LoVo (cell line): Measurements from ENCODE around the gene TMEM219.
"Not testable (repeated sequence)": the region's sequence is repeated elsewhere in the genome, so short reads cannot be mapped to it uniquely, and the experiment has no call there.

Source experiments
- DNase-seq: peaks from one replicate; pipeline ENCODE4 v3.0.0-alpha.2; 2016; ENCODE audit warnings: low spot score

TMEM219 gene, protein sequence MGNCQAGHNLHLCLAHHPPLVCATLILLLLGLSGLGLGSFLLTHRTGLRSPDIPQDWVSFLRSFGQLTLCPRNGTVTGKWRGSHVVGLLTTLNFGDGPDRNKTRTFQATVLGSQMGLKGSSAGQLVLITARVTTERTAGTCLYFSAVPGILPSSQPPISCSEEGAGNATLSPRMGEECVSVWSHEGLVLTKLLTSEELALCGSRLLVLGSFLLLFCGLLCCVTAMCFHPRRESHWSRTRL

DNA sequence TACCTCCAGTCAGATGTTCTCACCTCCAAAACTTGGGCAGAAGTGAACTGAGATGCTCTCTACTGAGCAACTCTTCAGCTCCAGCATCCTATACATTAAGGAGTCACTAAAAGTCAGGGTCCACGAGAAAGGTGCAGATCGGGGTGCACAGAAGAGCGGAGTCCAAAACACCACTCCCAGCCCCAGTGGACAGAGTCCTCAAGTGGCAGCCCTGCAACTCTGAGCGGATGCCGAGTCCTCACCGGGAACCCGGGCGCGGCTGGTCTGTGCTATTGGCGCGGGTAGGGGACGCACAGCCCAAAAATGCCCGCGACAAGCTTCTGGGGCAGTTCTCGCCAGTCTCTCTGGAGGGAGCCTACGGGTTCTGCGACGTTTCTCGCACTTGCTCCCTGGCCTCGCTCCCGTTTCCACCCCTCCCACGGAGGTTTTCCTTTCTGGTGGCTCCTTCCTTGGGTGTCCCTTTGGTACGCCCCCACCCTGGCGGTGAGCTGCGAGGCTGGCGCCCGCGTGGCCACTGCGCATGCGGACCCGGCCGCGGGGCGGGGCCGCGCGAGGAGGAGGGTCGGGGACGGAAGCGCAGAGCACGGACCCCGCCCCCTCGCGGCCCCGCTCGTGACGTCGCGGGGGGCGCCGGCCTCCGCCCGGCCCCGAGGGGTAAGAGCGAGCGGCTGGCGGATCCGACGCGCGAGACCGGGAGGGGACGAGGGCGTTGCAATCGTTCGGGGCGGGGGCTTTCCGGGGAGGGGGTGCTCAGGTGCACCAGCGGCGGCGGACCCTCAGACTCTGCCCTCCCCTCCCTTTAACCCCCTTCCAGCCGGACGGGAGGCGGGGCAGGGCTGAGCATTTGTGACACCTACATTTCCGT, at the start of gene TMEM219:
TSS of gene TMEM219 (plus strand) at position 601 of the 865 bp plus-strand sequence. CDS start 1,065 bp downstream, outside the sequence.
- DNase-seq, result peak; percentile 92

DNA sequence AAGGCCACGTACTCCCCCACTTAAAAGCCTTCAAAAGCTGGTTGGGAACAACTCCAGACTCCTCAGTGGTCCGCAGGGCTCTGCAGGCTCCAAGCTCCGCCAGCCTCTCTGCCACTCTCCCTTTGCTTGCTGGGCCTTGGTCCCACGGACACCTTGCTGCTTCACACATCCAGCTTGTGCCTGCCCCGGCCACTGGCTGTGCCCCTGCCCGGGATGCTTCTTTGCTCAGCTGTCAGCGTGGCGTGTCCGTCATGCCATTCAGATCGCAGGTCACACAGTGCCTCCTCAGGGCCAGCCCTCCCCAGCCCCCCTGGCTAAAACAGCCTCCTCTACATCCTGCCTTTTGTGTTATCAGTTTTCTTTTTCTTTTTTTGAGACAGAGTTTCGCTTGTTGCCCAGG, 49.8 kb upstream of the TMEM219 start:
- DNase-seq, result no peak

DNA sequence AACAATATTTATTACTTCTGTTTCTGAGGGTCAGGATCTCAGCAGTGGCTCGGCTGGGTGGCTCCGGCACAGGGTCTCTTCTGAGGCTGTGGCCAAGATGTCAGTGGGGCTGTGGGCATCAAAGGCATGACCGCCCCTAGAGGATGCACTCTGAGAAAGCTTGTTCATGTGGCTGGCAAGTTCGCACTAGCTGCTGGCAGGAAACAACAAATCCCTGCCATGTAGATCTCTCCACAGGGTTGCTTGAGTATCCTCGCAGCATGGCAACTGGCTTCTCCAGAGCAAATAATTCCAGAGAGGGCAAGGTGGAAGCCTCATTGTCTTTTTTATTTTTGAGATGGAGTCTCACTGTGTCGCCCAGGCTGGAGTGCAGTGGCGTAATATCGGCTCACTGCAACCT, 48.4 kb upstream of the TMEM219 start:
- no peak for DNase-seq

DNA sequence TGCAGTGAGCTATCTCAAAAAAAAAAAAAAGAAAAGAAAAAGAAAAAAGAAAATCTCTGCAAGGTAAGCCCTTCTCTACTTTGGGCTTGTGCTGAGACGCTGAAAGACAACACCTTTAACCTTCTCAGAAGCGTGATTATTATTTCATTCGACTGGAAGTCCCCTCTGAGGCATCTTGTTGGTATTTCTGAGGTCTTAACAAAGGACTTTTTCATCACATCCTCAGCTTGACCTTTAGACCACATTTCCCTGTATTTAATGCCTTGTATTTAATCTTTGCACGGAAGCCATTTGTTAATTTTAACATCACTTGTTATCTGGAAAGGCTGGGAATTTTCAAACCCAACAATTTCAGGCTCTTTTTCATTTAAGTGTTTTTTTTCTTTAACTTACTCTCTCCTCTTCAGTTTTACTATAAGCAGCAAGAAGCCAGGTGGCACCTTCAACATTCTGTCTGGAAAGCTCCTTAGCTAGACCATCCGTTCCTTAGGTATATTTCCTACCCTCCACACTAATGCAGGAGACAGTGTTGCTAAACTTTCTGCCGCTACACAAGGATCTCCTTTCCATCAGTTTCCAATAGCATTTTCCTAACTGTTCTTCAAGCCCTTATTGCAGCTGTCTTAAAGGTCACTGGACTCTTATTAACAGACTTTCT, 46.2 kb upstream of the TMEM219 start:
- no peak for DNase-seq

DNA sequence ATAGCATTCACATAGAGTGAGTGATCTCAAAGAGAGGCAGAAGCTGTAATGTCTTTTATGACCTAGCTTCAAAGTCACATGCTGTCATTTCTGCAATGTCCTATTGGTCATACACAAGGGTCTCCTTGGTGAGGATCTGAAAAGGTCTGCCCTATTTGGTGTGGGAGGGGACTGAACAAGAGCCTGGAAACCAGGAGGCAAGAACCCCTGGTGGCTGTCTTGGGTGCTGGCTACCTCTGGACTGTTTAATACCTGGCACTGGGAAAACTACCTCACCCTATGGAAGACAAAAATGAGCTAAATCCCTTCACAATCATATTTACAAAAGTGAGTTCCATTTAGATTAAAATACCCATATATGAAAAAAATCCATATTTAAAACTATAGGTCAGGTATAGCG, 44.9 kb upstream of the TMEM219 start:
- no peak for DNase-seq

DNA sequence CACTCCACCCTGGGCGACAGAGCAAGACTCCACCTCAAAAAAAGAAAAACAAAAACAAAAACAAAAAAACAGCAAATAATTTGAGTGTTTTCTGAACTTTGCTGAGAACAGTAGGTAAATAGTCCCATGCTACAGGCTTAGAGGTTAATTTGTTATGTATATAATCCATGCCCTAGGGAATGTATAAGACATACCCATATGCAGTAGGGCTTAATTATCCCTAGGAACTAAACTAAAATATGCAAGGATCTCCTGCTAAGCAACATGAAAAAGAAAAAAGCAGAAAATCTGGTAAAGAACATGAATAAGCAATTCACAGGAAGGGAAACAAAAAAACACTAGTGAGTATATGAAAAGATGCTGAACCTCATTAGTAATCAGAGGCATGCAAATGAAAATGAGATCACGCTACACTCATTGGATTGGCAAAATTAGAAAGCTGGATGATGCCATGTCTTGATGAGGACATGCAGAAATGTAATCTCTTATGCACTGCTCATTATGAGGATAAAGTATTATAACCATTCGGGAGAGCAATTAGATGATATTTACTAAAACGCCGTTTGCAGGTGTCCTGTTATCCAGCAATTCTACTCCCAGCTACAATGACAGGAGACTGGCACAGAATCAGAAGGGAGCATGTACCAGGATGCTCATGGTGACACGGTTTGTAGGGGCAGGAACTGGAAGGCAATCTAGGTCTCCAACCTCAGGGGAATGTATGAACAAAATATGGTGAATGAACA, 41.4 kb upstream of the TMEM219 start:
- no peak for DNase-seq

DNA sequence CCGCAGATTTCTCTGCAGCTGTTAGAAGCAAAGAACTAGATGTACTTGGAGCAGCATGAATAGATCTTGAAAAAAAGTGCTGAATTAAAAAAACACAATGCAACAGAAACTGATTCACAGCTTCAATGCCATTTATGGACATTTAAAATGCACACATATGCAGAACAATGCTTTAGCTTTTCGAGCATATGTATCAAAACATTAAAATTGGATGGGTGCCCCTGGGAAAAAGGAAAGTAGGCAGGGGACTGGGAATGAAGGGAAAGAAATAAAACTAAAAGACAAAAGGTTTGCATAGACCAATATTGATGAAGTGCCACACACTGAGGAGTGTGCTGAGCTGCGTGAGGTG, 40.9 kb upstream of the TMEM219 start:
- no peak for DNase-seq

DNA sequence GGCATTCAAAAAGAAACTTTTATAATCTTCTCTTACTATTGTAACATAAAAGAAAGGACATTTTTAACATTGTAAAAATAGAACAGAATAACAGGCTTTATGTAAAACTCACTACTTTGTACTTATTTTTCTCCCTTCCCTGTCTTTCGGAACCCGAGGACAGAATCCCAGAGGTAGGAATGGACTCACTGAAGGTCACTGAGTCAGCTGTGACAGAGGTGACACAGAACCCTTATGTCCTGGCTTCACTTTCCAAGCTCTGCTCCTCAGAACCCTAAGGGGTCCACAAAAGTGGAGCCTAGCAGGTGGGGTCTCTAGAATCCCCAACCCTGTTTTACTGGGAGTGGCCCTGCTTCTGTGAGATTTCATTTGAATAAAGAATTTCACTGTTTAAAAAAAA, 39.6 kb upstream of the TMEM219 start:
- no peak for DNase-seq

DNA sequence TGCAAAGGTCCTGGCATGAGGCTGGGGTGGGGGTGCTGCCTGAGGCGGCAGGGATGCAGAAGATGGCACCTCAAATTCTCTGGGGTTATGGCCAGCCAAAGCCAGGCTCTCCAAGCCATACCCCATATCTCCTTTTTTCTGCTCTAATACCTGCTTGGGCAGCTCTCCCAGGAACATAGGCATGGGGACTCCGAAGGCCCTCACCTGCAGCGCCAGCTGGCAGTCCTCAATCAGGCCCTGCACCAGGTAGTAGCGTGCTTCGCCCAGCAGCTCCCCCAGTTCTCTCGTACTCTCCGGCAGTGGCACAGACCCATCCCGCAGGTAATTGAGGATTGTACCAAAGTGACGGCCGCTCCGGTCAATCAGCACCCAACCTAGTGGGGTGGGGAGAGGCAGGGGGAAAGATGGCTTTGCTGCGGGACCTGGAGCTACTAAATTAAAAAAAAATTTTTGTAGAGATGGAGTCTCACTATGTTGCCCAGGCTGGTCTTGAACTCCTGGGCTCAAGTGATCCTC, 38.8 kb upstream of the TMEM219 start:
- no peak for DNase-seq

DNA sequence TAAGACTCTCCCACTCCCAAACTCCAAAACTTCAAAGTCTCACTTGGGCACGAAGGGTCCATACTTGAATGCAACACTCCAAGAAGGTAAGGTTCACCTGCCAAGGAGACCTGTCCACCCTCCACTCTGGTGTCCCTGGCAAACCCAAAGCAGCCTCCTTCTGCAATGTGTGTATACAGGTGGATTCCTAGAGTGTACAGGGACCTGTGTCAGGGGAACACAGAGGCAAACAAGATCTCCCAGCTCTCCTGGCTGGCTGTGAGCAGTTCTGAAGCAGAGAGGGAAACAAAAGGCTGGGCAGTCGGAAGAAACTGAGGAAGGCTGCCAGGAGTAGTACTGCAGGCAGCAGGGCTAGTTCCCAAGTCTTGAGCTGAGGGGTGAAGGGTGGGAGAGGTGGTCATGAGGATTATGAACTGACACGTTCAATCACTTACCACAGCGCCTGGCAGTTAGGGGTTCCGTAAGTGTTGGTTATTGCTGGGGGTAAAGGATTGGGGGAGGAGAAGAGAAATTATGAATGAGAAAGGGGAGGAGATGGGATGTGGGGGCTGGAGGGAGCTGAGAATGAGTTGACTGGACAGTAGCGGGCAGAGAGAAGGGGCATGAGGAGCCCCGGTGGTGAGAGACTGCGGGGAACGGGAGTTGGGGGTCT, 36.6 kb upstream of the TMEM219 start:
- no peak for DNase-seq

DNA sequence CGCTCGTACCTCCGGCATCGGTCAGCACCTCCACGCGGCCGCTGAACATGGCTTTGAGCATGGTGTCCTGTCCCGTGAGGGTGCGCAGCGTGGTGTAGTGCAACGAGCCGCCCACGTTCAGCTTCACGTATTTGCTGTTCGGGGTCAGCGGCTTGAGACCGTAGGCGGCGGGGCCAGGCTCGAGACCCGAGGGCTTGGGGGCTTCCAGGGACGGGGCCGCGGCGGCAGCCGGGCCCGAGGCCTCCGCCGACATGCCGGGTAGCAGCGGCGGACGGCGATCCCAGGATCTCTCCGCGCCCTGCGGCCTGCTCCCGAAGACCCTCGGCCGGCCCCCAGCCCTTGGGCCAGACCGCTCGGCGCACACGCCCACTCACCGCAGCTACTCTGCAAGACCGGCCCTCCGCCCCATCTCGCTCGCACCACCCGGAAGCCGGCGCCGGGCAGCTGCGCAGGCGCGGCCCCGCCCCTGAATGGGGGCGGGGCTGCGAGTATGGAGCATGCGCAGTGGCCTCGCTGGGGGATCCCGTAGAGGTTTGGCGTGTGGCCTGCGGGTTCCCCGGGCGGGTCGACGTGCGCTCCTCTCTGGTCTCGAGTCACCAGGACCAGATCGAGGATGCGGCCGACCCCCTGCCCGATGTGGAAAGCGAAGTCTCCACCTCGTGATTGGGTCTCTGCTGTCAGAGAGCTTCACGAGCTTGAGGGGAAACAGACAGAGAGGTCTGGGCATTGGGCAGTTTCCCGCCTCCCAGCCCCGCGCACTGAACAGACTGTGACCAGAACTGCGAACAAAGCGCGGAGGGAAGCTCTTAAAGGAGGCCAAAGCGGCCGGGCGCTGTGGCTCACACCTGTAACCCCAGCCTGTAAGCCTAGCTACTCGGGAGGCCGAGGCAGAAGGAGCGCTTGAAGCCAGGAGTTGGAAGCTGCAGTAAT, 35.8 kb upstream of the TMEM219 start, which contains the start of gene KCTD13:
TSS of gene KCTD13 (minus strand) at position 446 of the 930 bp plus-strand sequence. CDS start at position 253, 193 bp downstream.
- peak; percentile 84 for DNase-seq

DNA sequence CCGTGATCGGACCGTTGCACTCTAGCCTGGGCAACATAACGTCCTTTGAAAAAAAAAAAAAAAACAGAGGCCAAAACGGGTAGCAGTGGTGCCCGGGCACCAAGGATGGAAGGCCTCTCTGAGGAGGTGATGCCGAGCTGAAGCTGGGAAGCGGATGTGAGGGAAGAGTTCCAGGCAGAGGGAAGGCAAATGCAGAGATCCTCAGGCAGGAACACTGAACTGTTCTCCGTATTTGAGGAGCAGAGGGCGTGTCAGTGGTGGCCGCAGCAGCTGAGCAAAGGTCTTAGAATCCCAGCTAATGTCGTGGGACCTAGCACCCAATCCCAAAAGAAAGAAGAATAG, 35.2 kb upstream of the TMEM219 start:
- peak; percentile 41 for DNase-seq

DNA sequence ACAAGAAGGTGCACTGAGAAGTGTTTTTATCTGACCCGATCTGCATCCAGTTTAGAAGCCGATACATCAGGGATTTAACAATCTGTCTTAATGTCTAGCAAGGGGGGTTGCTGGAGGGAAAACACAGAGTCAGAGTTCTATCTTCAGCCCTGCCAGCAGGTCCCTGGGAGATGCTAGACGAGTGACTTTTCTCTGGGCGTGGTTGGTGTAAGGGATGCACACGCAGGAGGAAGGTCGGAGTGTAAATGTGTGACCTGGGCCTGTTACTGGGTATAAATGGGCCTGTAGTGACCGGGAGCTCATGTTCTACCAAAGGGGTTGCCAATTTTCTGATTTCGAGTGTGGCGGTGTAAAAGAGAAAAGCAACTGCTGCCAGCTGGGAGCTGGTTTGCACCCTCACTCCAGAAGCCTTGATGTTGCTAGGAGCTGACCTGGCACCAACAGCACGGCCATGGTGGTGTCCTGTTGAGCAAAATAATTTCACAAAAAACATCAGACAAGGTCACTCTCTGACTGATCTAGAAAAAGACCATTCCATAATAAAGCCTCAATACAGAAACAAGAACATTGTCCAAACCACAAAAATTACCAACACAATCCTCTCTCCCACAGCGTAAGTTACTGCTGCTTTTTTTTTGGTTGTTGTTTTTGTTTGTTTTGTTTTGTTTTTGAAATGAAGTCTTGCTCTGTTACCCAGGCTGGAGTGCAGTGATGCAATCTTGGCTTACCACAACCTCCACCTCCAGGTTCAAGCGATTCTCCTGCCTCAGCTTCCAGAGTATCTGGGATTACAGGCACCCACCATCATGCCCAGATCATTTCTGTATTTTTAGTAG, 34.6 kb upstream of the TMEM219 start:
- no peak for DNase-seq

DNA sequence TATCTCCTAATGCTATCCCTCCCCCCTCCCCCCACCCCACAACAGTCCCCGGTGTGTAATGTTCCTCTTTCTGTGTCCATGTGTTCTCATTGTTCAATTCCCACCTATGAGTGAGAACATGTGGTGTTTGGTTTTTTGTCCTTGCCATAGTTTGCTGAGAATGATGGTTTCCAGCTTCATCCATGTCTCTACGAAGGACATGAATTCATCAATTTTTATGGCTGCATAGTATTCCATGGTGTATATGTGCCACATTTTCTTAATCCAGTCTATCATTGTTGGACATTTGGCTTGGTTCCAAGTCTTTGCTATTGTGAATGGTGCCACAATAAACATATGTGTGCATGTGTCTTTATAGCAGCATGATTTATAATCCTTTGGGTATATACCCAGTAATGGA, 30.1 kb upstream of the TMEM219 start:
- not testable (repeated sequence) for DNase-seq

DNA sequence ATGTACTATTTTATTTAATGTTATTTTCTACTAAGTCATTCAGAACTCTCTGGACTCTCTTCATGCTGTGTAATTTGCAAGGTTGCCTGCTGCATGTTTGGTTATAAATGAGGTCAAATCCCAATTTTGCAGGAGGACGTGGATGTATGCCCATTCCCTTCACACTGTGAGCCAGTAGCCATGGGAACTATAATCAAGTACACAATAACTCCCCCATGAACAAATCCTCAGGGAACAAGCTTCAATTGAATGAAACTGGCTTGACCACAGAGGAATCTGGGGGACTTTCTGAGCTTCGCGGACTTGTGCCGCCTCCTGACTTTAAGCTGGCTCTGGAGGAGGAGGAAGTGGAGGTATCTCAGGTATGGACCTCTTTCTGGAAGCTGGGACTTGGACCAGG, 21.2 kb upstream of the TMEM219 start:
- DNase-seq, result no peak

DNA sequence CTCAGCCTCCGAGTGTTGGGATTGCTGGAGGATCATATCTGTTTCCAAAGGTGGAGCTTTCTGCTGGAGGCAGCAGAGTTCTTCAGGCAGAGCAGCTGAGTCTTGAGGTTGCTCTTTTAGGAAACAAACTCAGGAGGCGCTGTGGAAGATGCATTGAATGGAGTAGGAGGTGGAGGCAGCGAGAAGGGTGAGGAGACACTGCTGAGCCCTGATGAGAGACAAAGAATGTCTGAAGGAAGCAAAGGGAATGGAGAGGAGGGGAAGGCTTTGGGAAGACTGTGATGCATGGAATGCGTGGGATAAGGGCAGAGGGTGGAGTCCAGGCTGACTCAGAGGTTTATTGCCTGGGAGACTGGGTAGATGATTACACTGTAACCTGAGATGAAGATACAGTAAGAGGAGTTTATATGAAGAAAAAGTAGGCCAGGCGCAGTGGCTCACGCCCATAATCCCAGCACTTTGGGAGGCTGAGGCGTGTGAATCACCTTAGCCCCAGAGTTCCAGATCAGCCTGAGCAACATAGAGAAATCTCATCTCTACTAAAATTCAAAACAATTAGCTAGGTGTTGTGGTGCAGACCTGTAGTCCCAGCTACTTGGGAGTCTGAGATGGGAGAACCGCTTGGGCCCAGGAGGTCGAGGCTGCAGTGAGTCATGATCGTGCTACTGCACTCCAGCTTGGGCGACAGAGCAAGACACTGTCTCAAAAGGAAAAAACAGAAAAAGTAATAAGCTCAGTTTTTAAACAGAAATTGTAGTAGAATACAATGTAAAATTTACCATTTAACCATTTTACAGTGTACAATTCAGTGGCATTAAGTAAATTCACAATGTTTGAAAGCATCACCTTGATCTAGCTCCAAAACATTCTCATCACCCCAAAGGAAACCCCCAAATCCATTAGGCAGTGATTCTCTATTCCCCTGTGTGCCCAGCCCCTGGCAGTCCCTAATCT, 17.8 kb upstream of the TMEM219 start:
- peak; percentile 95 for DNase-seq

DNA sequence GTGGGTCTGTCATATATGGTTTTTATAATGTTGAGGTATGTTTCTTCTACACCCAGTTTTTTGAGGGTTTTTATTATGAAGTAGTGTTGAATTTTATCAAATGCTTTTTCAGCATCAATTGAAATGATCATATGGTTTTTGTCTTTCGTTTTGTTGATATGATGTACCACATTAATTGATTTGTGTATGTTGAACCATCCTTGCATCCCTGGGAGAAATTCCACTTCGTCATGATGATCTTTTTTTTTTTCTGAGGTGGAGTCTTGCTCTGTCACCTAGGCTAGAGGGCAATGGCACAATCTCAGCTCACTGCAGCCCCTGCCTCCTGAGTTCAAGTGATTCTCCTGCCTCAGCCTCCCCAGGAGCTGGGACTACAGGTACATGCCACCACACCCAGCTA, 14.0 kb upstream of the TMEM219 start:
- DNase-seq, result no peak

DNA sequence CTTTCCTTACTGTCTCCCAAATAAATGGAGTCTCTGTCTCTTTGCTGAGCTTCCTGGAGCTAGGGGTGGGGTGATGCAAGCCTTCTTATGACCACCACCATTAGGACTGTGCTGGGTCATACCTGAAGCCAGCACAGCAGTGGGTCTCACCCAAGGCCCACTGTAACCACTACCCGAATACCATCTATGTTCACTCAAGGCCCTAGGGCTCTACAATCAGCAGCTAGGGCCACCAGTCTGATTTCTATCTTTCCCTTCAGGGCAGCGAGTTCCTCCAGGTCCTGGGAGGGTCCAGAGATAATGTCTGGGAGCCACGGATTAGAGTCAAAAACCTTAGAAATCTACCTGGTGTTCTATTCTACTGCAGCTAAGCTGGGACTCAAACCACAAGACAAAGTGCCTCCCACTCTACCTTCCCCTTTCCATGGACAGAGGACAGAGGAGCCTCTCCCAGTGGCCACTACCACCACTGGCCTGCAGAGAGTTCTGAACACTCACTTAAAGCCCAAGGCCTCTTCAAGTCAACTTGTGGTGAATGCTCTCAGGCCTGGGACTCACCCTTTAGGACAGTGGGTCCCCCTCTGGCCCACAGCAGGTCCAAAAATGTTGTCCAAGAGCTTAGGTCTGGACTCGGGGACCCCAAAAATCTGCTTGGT, 10.9 kb upstream of the TMEM219 start:
- no peak for DNase-seq
